ENCODE results near the gene ZP1. TPM values are rescaled to one million over a fixed set of nuclear protein-coding genes. Genes with fewer than 3 reads are reported as not detected.

ZP1 gene
- total and polyA plus RNA-seq, 2 of the 13 experiments (the other 11 are each of a cell fraction or from before 2014, with no cell fraction given), result 0.16 TPM; not detected in 1

DNA sequence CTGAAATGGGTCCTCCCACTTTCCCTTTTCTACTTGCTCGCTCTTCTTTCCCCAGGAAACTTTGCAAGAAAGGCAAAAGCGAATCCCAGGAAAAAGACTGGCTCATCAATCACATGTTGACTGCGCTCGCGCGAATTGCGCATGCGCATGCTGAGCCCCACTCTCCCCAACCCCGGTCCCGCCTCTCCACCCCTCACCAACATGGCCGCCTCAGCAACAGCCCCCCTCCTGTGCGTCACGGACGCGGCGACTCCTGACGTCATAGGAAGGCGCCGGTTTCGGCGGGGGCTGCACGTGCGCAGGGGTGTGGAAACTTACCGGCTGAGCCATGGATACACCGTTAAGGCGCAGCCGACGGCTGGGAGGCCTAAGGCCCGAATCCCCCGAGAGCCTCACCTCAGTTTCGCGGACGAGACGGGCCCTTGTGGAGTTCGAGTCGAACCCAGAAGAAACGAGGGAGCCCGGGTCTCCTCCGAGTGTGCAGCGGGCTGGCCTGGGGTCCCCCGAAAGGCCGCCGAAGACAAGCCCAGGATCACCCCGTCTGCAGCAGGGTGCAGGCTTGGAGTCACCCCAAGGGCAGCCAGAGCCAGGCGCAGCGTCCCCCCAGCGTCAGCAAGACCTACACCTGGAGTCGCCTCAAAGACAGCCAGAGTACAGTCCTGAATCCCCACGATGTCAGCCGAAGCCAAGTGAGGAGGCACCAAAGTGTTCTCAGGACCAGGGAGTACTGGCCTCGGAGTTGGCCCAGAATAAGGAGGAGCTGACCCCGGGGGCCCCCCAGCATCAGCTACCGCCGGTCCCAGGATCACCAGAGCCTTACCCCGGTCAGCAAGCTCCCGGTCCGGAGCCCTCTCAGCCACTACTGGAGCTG lies 25.3 kb upstream of the ZP1 start, which contains the start of gene CCDC86 (continued):
- TF ChIP-seq ZNF614 (CRISPR knock-in tag; IDR thresholded peaks at IDR 0.05; ENCODE audit: borderline replicate concordance) (peak; percentile 92; the same call in 1 of the 2 replicates), HDAC1 (CRISPR knock-in tag; IDR thresholded peaks at IDR 0.05) (peak; percentile 99), NFE2 (CRISPR knock-in tag; IDR thresholded peaks at IDR 0.05) (no peak), FOXO1 (CRISPR knock-in tag; IDR thresholded peaks at IDR 0.05) (peak; percentile 88), JDP2 (CRISPR knock-in tag; IDR thresholded peaks at IDR 0.05; ENCODE audit: borderline replicate concordance) (no peak; the same call in 1 of the 2 replicates), ZNF121 (CRISPR knock-in tag; IDR thresholded peaks at IDR 0.05) (no peak), GATA4 (IDR thresholded peaks at IDR 0.05; ENCODE audit: borderline replicate concordance, low read depth) (no peak), ARHGAP35 (CRISPR knock-in tag; IDR thresholded peaks at IDR 0.05; ENCODE audit: borderline replicate concordance) (peak; percentile 76; the same call in 1 of the 2 replicates), HDAC6 (IDR thresholded peaks at IDR 0.05; ENCODE audit: low read depth, low read length) (no peak), ZNF776 (CRISPR knock-in tag; IDR thresholded peaks at IDR 0.05) (peak; percentile 60; the same call in 1 of the 2 replicates)
- TF ChIP-seq, protein P1, sequence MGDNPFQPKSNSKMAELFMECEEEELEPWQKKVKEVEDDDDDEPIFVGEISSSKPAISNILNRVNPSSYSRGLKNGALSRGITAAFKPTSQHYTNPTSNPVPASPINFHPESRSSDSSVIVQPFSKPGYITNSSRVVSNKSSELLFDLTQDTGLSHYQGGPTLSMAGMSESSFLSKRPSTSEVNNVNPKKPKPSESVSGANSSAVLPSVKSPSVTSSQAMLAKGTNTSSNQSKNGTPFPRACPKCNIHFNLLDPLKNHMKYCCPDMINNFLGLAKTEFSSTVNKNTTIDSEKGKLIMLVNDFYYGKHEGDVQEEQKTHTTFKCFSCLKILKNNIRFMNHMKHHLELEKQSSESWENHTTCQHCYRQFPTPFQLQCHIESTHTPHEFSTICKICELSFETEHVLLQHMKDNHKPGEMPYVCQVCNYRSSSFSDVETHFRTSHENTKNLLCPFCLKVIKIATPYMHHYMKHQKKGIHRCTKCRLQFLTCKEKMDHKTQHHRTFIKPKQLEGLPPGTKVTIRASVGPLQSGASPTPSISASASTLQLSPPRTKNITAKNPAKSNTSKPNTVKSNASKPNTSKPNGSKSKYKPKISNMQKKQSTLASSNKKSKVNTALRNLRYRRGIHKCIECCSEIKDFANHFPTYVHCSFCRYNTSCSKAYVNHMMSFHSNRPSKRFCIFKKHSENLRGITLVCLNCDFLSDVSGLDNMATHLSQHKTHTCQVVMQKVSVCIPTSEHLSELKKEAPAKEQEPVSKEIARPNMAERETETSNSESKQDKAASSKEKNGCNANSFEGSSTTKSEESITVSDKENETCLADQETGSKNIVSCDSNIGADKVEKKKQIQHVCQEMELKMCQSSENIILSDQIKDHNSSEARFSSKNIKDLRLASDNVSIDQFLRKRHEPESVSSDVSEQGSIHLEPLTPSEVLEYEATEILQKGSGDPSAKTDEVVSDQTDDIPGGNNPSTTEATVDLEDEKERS (CRISPR knock-in tag; IDR thresholded peaks at IDR 0.05), result peak; percentile 63; the same call in 1 of the 2 replicates
- TF ChIP-seq, protein P2, sequence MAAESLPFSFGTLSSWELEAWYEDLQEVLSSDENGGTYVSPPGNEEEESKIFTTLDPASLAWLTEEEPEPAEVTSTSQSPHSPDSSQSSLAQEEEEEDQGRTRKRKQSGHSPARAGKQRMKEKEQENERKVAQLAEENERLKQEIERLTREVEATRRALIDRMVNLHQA (CRISPR knock-in tag; IDR thresholded peaks at IDR 0.05), result no peak
- TF ChIP-seq, protein P3, sequence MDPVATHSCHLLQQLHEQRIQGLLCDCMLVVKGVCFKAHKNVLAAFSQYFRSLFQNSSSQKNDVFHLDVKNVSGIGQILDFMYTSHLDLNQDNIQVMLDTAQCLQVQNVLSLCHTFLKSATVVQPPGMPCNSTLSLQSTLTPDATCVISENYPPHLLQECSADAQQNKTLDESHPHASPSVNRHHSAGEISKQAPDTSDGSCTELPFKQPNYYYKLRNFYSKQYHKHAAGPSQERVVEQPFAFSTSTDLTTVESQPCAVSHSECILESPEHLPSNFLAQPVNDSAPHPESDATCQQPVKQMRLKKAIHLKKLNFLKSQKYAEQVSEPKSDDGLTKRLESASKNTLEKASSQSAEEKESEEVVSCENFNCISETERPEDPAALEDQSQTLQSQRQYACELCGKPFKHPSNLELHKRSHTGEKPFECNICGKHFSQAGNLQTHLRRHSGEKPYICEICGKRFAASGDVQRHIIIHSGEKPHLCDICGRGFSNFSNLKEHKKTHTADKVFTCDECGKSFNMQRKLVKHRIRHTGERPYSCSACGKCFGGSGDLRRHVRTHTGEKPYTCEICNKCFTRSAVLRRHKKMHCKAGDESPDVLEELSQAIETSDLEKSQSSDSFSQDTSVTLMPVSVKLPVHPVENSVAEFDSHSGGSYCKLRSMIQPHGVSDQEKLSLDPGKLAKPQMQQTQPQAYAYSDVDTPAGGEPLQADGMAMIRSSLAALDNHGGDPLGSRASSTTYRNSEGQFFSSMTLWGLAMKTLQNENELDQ (CRISPR knock-in tag; IDR thresholded peaks at IDR 0.05; ENCODE audit: borderline replicate concordance), result no peak
- TF ChIP-seq, protein P4, sequence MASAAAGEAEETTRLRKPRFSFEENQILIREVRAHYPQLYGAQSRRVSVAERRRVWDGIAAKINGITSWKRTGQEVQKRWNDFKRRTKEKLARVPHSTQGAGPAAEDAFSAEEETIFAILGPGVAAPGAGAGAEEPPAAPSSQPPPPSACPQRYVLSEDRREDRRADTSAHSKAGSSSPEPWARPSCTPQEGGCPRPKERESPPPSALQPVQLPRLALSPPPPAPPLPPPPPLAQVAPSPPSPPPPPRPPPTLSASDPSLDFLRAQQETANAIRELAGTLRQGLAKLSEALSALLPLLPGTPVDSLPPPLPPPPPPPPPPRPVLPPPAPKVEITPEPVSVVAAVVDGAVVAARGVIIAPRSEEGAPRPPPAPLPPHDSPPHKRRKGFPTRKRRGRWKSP (CRISPR knock-in tag; IDR thresholded peaks at IDR 0.05), result peak; percentile 57; the same call in 1 of the 2 replicates
- TF ChIP-seq, protein P5, sequence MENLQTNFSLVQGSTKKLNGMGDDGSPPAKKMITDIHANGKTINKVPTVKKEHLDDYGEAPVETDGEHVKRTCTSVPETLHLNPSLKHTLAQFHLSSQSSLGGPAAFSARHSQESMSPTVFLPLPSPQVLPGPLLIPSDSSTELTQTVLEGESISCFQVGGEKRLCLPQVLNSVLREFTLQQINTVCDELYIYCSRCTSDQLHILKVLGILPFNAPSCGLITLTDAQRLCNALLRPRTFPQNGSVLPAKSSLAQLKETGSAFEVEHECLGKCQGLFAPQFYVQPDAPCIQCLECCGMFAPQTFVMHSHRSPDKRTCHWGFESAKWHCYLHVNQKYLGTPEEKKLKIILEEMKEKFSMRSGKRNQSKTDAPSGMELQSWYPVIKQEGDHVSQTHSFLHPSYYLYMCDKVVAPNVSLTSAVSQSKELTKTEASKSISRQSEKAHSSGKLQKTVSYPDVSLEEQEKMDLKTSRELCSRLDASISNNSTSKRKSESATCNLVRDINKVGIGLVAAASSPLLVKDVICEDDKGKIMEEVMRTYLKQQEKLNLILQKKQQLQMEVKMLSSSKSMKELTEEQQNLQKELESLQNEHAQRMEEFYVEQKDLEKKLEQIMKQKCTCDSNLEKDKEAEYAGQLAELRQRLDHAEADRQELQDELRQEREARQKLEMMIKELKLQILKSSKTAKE (CRISPR knock-in tag; IDR thresholded peaks at IDR 0.05; ENCODE audit: borderline replicate concordance), result peak; percentile 55; the same call in 1 of the 2 replicates
- TF ChIP-seq, protein P6, sequence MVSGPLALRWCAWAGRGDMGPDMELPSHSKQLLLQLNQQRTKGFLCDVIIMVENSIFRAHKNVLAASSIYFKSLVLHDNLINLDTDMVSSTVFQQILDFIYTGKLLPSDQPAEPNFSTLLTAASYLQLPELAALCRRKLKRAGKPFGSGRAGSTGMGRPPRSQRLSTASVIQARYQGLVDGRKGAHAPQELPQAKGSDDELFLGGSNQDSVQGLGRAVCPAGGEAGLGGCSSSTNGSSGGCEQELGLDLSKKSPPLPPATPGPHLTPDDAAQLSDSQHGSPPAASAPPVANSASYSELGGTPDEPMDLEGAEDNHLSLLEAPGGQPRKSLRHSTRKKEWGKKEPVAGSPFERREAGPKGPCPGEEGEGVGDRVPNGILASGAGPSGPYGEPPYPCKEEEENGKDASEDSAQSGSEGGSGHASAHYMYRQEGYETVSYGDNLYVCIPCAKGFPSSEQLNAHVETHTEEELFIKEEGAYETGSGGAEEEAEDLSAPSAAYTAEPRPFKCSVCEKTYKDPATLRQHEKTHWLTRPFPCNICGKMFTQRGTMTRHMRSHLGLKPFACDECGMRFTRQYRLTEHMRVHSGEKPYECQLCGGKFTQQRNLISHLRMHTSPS (CRISPR knock-in tag; IDR thresholded peaks at IDR 0.05; ENCODE audit: low read depth), result no peak
